NCI-H82 treated with DMSO at 0.1 percent for 48 hours (cell line): ENCODE results near the gene SLC66A3.
"Not testable (repeated sequence)": the region's sequence is repeated elsewhere in the genome, so short reads cannot be mapped to it uniquely, and the experiment has no call there.

Experiments
- DNase-seq: peaks from one replicate; lab custom pipeline; 2025; ENCODE audit not compliant: unreplicated experiment; lab: John Stamatoyannopoulos, UW

SLC66A3 gene

DNA sequence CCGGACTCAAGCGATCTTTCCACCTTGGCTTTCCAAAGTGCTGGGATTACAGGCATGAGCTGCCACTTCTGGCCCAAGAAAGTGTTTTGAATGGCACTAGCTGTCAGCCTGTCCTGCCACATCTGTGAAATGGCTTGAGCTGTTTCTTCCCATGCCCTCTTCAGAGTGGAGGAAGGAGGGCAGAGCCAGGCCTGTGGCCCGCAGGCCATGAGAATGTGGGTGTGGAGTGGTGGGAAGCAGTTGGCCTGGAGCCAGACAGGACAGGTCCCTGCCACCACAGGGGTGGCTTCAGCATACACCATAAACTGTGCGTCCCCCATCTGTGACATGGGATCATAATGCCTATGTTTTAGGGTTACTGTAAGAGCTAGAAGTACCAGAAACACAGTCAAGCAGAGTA is 6.5 kb downstream of the SLC66A3 start:
- no peak for DNase-seq

DNA sequence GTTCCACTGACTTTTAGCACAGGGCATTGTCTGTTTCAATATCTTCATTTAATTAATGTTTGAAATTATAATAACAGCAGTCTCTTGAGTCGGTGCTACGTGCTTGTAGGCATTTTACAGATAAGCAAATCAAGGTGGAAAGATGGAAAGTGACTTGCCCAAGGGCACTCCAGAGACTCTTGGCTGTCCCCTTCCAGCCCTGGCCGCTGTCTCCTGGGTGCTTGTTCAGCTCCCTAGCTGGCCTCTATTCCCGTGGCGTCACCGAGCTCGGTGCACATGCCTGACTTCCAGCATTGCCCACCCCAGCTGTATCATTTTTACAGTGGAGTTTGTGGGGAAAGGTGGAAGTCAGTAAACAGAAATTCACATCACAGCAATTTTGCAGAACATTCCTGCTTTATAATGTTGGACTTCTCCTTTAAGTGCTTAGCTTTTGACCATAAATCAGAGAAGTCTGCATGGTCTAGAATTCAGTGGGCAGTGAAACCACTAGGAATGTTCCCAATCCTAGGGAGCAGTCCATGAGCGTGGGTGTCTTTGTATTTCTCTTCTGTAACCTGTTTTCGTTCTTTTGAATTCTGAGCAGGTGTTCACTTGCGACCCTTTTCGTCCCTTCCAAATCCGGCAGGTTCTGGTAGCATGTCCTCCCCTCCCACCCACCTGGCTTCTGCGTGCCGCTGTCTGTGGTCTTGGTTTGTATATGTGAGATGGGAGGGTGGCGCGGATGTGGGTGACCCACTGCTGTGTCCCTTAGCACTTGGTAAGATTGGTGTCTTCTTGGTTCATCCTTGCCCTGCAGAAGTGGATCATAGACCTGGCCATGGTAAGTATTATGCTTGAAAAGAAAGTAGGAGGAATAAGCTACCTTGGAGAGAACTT is 8.4 kb downstream of the SLC66A3 start:
- DNase-seq = no peak

DNA sequence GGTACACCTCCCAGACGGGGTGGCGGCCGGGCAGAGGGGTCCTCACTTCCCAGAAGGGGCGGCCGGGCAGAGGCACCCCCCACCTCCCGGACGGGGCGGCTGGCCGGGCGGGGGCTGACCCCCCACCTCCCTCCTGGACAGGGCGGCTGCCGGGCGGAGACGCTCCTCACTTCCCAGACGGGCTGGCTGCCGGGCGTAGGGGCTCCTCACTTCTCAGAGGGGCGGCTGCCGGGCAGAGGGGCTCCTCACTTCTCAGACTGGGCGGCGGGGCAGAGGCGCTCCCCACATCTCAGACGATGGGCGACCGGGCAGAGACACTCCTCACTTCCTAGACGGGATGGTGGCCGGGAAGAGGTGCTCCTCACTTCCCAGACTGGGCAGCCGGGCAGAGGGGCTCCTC is 9.8 kb downstream of the SLC66A3 start:
- not testable (repeated sequence) for DNase-seq

DNA sequence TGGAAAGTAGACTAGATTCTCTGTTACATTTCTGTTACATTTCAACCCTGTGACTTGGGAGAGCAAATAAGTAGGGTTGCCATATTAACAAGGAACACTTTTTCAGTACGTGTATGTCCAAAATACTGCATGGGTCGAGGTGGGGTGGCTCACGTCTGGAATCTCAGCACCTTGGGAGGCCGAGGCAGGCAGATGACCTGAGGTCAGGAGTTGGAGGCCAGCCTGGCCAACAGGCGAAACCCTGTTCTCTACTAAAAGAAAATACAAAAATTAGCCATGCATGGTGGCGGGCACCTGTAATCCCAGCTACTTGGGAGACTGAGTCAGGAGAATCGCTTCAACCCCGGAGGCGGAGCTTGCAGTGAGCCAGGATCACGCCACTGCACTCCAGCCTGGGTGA is 11.2 kb downstream of the SLC66A3 start:
- DNase-seq = no peak

DNA sequence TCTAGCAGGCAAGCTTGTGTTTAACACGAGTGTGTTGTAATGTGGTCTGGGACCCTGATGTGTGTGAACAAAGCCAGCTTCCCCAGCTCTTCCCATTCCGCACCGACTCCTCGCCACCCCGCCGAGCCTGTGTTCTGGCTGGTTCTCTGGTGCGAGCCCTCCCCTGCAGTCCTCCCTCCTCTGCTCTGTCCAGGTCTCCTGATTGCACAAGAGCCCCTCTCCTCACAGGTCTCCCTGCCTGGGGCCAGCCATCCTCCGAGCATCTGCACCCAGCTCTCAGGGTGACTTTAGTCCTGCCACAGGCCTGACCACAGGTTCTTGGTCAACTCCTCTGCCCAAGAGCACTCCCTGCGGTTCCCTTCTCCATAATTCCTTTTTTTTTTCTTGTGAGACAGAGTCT is 13.2 kb downstream of the SLC66A3 start:
- DNase-seq = no peak

DNA sequence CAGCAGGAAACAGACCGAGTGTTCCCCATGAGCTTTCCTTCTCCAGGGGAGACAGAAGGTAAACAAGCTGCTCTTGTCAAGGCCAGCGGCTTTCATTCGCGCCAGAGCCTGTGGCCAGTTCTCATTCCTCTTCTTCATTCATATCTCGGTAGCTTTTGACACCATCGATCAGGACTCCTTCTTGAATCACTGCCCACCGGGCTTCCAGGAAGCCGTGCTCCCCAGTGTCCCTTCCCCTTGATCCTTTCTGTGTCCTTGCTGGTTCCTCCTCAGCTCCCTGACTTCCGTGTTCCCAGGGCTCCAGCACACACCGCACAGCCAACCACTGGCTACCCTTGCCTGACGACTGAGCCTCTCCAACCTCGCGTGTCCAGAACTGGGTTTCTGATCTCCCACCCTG is 14.1 kb downstream of the SLC66A3 start:
- DNase-seq = no peak

DNA sequence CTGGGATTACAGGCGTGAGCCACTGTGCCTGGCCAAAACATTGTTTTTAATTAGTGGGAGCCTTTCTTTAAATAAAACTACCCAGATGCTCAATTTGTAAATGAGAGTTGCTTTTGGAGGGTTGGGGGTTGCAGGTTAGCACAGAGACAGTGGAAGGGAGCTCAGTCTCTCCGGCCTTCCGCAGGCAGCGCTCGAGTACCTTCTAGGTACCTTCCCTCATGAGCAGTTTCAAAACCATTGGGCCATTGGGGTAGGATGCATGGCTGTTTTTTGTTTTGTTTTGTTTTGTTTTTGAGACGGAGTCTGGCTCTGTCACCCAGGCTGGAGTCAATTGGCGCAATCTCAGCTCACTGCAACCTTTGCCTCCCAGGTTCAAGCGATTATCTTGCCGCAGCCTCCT is 19.0 kb downstream of the SLC66A3 start:
- no peak for DNase-seq

DNA sequence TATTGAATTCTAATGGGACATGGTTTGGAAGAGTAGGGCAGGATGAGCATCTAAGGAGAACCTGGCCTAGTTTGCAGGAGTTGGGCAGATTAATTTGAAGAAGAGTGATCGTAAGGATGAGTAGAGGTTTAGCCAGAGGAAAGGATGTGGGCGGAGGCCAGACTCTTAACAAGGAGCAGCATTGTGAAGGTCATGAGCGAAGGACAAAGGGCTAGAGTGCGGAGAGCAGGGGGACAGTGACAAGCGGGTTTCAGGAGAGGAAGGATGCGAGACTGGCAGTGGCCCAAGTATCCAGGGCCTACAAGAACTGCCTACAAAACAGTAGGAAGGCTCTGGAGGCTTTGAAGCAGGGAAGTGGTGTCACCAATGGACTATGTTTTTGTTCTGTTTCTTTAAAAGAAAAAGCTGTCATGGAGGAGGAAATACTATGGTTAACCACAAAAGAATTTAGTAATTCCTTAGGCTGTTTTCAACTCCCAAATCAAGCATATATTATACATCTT is 20.1 kb downstream of the SLC66A3 start:
- no peak for DNase-seq

DNA sequence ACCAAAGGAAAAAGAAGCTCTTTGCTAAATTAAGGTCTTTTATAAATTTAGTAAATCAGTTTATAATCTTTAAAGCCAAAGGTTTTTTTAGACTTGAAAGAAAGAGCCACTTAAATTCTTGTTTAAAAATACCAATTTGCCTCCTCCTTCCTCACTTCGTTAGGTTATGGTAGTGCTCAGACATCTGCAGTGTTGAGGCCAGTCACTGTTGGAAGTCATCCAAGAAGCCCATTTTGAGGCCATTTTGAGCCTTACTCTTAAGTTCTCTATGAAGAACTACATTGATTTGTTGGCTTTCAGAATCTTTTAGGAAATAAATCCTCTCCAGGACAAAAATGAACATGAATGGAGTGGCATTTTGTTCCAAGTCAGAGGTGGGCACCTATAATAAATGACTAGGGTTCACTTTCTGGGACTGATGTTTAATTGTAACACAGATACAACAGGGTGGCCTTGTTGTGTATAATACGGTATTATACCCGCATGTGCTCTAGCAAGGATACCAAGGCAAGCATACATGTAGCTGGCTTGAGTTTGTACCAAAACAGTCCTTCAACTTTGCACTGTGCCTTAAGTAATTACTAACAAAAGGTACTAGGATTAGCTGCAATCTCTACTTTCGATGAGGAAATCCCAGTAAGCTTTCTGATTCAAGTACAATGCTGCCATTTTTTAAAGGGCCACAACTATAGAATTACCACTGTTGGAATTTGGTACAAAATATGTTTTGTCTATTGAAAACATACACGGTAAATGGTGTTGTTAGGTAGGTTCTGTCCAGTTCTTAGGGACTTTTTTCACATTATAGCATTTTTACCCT is 22.8 kb downstream of the SLC66A3 start:
- DNase-seq = no peak

DNA sequence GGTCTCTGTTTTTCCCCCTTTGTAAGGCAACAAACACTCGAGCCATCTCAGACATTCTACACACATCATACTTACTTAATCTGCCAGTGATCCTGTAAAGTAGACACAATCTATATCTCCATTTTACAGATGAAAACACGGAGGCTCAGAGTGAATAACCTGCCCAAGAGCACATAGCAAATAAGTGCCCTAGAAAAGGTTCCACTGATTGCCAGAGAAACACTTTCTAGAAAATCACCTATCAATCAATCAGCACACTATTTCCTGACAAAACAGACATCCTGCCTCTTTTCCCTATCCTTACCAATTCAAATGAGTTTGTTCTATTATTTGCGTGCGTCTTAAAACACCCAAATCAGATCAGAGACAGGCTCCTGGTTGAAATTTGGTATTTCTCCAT is 23.9 kb downstream of the SLC66A3 start:
- no peak for DNase-seq

DNA sequence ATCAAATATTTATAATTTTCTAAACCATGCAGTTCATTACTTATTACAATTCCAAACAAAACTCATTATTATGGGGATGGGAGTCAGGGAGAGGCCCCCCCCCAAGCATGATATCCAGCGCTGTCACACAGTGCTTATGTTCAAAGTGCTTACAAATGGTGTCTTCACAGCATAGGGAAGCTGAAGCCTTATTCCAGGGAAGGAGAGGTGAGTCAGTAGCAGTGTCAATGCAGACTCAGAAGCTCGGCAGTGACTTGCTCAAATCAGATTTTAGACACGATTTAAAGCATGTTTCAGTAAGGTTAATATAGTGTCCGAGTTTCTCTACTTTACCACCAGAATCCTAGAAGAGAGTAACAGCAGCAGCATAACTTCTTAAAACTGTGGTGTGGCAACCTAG is 24.6 kb downstream of the SLC66A3 start:
- DNase-seq = no peak

DNA sequence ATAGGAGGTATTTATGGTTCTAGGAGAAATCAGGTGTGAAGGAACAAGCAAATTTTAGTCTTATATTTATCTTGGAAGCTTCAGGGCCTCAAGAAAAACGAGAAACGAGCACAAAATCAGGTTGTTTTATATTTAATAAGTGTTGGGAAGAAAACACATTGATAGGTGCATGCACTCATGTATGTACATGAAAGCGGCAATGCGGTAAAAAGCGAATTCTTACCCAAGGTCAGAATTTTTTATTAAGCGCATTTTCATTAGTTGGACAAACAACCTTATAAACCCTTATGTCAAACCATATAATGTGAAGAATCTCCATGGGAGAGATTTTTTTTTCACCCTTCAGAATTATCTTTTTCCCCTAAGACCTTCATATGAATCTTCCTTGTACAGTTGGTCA is 25.4 kb downstream of the SLC66A3 start:
- no peak for DNase-seq

DNA sequence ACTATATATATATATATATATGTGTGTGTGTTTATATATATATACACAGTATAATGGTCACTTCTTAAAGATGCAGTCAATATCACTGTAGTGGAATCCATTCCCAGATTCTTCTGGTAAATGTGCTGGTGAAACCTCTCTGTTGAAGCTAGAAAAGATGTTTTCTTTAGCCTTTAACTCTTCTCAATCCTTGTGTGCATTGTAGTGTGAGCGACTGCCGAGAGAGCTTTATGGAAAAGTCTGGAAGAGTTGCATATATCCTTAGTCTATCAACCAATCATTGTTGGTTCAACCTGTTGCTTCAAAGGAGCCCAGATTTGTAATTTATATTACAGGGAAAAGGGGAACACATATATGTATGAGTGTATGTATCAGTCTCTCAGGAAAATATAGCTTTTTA is 27.7 kb downstream of the SLC66A3 start:
- no peak for DNase-seq

DNA sequence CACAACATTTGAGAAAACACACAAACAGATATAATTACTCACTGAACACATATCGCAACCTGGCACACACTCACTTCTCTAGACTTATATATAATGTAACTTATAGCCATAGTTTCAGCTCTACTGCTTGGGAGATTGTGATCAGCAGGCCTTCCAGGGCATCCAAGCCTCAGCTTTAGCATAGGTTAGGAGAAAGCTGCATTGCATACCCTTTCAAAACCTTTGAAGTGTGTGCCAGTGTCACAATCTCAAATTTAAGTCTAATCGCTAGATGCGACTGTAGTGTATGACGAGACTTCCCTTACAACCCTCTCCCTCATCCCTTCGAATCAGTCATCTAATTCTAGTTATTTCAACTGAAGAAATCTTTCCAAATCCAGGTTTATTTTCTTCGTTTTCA is 30.9 kb downstream of the SLC66A3 start:
- DNase-seq = no peak

DNA sequence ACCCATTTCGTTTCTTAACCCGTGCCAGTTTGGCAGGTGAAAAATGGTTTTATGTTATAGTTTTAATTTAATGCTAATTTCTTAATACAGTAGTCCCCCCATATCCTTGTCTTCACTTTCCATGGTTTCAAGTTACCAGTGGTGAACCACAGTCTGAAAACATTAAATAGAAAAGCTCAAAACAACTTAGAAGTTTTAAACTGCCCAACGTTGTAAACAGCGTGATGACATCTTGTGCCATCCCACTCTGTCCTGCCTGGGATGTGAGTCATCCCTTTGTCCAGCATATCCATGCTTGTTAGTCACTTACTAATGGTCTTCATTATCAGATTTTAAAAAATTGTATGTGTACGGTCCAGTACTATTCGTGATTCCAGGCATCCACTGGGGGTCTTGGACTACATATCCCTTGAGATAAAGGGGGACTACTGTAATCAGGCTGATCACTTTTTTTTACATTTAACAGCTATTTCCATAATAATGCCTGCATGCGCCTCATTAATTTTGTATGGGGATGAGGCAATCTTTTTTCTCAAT is 31.9 kb downstream of the SLC66A3 start:
- DNase-seq = no peak

DNA sequence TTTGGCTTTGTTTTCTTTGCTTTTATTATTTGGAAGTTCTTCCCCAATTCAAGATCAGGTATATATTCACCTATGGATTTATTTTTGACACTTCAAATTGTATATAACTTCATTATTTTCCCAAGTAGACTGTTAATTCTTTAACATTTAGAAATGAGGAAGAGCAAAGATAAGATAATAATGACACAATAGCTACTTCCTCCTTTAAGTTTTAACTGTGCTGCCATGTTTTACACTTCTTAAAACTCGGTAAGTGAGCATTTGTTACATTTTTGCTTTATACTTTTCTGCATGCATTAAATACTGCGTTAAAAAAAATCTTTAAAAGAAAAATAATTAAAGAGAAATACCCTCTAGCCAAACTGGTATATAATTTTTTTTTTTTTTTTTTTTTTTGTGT is 32.5 kb downstream of the SLC66A3 start:
- DNase-seq = no peak

DNA sequence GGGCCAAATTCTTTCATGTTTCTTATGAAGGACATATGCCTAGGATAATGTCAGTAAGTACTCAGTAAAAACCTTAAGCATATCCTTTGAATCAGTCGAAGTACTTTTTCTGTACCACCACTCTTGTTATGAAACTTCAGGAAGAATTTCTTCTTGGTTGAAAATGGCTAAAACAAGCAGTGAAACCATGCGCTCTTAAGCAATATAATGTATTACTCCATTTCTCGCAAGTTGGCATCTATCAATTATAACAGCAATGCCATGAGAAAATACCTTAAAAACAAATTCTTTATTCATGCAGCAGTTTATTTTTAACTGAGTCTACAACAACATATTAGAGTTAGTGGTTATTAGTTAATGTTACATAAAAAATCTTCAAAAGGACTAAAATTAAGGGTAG is 41.0 kb downstream of the SLC66A3 start:
- no peak for DNase-seq

DNA sequence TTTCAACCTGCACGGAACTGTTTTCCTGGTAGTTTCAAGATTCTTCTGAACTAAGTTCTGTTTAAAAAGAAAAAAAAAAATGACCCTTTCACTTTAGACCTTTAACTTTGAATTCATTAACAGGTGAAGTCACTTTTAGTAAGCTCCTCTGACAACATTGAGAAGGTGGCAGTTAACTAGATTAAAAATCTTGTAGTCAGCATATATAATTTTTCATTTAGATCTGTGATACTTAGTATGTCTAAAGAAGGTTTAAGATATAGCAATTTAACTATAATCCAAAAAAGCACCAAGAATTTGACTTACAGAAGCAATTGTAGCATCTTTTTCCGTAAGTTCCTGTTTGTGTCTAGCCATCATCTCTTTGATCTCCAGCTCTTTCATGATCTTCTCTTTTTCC is 45.4 kb downstream of the SLC66A3 start:
- DNase-seq = no peak

DNA sequence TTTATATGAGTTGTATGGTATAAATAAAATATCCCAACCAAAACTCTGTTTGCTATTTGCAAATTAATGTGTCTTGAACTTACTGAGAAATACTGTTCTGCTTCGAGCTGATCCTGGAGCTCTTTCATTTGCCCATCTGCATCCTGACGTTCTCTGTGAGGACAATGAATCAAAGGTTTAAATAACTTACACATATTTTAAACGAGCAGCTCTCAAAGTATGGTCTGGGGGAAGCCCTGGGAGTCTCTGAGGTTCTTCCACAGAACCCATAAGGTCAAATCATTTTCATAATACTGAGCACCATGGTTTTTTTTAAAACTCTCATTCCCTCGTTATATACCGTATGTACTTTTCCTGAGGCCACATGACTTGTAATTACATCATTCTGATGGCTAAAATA is 46.7 kb downstream of the SLC66A3 start:
- DNase-seq = no peak

DNA sequence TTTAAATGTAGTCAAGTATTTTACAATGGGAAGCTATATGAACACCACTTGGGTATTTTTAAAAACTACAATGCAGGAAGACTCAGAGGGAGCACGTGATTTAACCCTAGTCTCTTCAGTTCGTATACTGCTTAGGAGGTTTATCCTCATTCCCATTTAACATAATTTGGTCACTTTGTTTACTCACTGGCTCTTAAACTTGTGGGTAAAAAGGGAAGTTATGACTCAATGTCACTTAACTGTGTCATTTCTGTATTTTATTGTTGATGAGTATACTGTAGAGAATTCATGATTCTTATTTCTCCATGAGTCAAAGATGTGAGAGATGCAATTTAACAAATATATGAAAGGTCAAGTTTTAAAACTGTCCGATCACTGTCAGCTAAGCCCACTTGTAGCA is 48.2 kb downstream of the SLC66A3 start:
- no peak for DNase-seq

DNA sequence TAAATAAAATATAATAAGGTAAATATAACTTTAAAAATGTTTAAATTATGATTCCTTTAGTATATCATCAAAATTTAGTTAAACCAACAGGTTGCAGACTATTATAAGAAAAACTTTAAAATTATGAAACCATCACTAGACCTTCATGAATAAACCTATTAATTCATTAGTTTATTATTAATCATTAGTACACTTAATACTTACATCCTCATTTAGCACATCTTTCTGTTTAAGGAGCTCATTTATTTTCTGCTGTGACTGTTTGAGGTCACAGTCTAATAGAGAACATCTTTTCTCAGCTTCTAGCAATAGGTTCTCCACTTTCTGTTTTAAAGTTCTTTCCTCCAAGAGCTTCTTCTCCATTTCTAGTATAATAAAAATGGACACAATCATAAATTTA is 52.8 kb downstream of the SLC66A3 start:
- no peak for DNase-seq

DNA sequence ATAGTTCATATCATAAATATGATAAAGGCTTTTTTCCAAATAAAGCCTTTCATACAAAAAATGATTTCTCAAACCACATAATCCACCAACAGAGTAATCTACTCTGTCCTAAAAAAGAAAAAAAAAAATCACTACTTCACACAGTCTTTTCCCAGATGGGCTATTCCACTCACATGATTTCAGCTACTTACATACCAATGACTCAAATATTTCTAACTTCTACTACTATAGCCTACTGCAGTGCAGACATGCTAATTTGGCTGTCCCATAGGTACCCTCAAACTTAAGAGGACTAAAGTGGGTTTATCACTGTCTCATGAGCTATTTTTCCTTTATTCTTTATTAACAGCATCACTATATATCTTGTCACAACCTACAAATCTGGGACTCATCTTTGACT is 57.4 kb downstream of the SLC66A3 start:
- no peak for DNase-seq
